Measurements from ENCODE around the gene SMARCA4.
"Not testable (repeated sequence)": the region's sequence is repeated elsewhere in the genome, so short reads cannot be mapped to it uniquely, and the experiment has no call there.

Gene SMARCA4

DNA sequence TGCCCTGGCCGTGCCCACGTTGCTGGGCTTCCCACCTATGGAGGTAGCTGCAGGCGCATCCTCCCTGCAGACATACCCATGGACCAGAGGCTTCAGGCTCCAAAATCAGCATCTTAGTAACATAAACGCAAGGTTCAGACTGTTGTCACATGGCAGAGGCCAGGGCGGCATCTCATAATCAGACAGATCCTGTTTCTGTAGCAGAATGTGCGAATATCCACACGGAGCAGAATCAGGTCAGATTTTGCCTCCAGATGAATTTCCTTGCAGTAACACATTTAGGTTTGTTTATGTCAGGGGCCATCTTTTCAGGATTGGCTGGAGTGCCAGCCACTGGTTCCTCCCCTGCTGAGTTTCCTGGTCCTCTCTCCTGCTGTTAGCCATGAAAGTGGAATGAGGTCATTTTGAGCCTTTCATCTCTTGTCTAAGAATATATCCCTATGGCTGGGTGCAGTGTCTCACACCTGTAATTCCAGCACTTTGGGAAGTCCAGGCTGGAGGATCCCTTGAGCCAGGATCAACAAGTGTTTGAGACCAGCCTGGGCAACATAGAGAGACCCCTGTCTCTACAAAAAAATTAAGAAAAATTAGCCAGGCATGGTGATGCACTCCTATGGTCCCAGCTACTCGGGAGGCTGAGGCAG lies 20.5 kb downstream of the SMARCA4 start:
- DNase-seq: no peak

DNA sequence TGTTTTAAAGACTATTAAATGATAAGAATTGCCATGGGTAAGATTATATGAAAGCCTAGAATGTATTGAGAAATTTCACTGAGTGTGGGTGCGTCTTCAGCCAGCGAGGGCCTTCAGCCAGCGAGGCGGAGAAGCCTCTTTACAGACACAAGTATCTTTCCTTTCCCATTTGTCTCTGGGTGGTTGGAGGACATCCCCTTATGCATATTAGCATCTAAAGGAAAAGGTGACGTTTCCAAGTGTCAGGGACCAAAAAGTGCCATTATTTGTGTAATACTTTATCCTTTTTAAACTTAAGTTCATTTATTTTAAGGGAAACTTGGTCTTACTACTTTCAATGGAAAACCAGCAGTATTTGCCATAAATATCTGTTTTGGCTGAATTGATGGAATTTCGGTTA lies 22.2 kb downstream of the SMARCA4 start:
- DNase-seq: no peak

GRCh38 chr19:10984166-10984735 lies 23.4 kb downstream of the SMARCA4 start:
- no peak for DNase-seq

- no peak for DNase-seq
Measured at GRCh38 chr19:10985502-10985901, 24.7 kb downstream of the SMARCA4 start.

DNA sequence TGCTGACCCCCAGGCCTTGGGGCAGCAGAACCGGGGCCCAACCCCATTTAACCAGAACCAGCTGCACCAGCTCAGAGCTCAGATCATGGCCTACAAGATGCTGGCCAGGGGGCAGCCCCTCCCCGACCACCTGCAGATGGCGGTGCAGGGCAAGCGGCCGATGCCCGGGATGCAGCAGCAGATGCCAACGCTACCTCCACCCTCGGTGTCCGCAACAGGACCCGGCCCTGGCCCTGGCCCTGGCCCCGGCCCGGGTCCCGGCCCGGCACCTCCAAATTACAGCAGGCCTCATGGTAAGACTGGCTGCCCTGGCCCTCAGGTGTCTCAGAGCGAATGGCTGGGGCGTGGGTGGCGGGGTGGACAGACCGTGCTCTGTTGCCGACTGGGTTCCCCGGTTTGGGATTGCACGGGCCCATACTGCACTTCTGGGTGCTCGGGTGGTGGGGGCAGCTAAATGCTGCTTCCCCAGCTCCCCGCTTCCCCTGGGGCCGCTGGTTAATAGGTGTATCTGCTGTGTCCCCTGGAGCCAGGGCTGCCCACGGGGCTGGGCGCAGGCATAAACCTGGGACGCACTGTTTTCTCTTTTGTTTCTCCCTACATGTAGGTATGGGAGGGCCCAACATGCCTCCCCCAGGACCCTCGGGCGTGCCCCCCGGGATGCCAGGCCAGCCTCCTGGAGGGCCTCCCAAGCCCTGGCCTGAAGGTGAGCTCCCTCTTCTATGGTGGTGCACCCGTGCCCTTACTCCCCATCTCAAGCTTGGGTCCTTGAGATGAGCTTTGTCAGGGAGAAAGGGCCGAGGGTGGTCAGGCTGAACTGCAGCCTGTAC lies 25.7 kb downstream of the SMARCA4 start:
- no peak for DNase-seq

DNA sequence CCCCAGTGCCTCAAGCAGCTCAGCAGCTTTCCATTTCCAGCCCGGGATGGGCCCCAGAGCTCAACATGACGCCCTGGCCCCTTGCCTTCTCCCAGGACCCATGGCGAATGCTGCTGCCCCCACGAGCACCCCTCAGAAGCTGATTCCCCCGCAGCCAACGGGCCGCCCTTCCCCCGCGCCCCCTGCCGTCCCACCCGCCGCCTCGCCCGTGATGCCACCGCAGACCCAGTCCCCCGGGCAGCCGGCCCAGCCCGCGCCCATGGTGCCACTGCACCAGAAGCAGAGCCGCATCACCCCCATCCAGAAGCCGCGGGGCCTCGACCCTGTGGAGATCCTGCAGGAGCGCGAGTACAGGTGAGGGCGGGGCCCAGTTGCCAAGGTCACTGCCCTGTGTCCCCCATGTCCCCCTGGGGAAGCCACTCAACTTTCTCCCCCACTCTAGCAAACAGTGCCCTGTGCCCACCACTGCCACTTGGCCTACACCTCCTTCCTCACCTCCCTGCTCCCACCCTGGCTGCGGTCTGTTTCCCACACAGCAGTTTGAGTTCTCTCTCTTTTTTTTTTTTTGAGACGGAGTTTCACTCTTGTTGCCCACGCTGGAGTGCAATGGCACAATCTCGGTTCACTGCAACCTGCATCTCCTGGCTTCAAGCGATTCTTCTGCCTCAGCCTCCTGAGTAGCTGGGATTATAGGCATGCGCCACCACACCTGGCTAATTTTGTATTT lies 26.9 kb downstream of the SMARCA4 start:
- DNase-seq: no peak

DNA sequence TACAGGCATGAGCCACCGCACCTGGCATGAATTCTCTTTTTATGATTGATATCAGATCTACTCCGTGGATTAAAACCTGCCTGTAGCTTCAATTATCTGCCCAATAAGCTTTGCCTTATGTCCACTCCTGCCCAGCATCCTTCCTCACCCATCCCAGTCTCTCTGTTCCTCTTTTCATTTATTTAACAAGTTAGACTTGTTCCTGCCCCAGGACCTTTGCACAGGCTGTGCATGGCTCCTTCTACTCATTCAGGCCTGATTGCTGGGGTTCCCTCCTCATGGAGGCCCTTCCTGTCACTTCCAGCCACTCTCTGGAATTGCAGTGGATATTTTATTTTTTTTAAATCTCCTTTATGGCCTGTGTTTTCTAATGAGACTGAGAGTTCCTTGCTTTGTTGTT lies 27.6 kb downstream of the SMARCA4 start:
- no peak for DNase-seq

GRCh38 chr19:10988921-10989320 lies 28.1 kb downstream of the SMARCA4 start:
- no peak for DNase-seq

DNA sequence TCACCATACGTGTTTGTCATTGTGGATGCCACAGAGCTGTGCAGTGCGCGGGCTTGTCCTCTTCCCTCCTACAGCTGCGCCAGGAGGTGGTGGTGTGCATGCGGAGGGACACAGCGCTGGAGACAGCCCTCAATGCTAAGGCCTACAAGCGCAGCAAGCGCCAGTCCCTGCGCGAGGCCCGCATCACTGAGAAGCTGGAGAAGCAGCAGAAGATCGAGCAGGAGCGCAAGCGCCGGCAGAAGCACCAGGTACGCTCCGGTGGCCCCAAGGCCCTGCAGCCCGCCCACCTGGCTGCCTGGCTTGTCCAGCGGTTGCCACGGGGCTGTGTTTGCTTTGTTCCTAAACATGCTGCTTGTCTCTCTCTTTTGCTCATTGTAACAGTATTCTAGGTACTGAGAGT lies 30.2 kb downstream of the SMARCA4 start:
- no peak for DNase-seq

- DNase-seq: no peak
Measured at GRCh38 chr19:10991521-10992081, 30.8 kb downstream of the SMARCA4 start.

GRCh38 chr19:10992174-10992573 lies 31.3 kb downstream of the SMARCA4 start:
- DNase-seq: not testable (repeated sequence)

GRCh38 chr19:10995926-10996600 lies 35.2 kb downstream of the SMARCA4 start:
- no peak for DNase-seq

GRCh38 chr19:10998045-10998533 lies 37.3 kb downstream of the SMARCA4 start:
- DNase-seq: no peak

- no peak for DNase-seq
Measured at GRCh38 chr19:10998666-10999065, 37.8 kb downstream of the SMARCA4 start.

DNA sequence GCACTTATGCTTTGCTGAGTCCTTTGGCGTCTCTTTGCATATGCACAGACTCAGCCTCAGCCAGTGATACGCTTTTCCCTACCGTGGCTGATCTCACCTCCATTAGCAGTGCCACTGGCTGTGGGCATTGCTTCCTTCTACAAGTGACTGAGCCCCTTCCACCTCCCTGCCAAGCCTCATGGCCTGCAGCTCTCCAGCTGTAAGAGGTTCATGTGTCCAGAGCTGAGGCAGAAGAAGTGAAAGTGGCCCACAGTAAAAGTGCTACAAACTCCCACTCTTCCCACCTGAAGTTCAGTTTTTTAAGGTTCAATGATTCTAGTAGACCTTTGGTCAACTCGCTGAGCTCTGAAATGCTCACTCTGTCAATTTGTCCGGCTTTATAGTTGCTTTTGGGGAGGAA lies 44.7 kb downstream of the SMARCA4 start:
- no peak for DNase-seq

GRCh38 chr19:11007385-11007784 lies 46.6 kb downstream of the SMARCA4 start:
- DNase-seq: no peak

GRCh38 chr19:11007962-11008532 lies 47.2 kb downstream of the SMARCA4 start:
- no peak for DNase-seq

- DNase-seq: no peak
Measured at GRCh38 chr19:11010041-11010440, 49.2 kb downstream of the SMARCA4 start.

DNA sequence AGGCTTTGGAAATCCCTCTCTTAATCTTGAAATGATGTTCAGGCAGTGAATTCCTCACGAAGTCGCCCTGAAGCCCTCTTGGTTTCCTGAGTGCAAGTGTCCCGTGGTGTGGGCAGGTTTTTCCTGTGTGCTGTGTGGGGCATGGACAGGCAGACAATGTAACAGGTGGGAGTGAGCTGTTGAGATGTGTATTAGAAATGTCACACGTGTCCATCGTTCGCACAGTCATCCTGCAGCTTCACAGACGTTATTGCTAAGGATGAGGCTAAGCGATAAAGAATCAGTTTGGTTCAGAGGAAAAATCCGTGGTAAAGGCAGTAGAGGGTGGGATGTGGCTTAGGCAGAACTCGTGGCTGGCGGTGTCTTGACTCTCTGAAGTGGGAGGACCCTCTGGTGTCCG lies 51.7 kb downstream of the SMARCA4 start:
- no peak for DNase-seq

GRCh38 chr19:11013771-11014170 lies 52.9 kb downstream of the SMARCA4 start:
- no peak for DNase-seq

GRCh38 chr19:11014403-11014911 lies 53.6 kb downstream of the SMARCA4 start:
- no peak for DNase-seq

GRCh38 chr19:11016631-11017030 lies 55.8 kb downstream of the SMARCA4 start:
- no peak for DNase-seq
